UCSD-AML1 (cell line): ENCODE measurements around the gene UBXN11.

ENCODE experiments used
- DNase-seq: peaks from one replicate; lab custom pipeline; 2025; ENCODE audit not compliant: unreplicated experiment; lab: John Stamatoyannopoulos, UW

The UBXN11 gene

DNA sequence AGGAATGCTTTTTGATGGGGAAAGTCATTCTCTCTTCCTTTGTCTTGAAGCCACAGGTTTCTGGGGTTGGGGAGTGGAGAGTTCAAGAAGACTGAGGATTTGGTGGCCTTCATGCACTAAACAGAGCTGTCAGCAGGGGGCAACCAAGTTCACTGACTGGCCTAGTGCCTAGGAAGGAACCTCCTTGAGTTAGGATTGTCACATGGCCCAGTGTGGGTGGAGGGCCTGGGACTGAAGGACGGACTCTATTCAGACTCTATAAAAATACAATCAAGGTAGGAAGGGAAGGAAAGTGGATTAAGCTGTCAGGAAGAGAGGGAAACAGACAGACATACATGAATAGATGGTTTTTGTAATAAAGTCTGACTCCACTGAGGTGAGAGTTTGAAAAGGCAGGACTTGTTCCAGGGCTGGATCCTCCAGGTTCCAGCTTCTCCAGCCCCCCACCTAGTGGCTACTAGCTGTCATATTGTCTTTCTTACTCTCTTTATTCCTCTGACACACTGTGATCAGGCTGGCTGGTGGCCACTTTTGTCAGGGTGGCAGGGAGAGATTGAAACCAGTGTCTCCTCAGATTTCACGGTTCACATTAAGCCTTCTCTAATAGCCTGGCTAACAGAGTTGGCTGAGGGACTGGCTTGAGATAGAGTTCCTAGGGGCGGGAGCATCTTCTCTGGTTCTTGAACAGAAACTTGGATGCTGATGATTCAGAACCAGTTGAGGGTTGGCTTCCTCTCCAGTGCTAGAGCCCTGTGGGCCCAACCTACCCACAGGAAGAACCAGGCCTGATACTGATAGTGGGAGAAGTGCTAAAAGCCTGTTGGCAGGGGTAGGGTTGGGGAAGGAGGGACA is 30.6 kb downstream of the UBXN11 start:
- peak; percentile 82 for DNase-seq

GRCh38 chr1:26274801-26275425 is 31.5 kb downstream of the UBXN11 start:
- peak; percentile 42 for DNase-seq

DNA sequence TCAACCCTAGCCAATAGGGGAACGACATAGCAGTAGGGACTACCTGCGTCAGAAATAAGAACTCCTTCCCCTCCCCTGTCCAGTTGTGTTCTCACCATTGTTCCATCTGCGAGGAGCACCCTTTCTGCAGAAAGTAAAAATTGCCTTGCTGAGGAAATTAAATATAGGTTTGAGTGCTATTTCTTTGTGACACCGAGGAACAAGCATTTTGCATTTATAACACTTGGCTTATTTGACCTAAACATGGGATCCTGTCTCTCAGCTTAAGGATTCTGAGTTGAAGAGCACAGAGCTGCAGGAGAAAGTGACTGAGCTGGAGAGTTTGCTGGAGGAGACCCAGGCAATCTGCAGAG is 37.3 kb downstream of the UBXN11 start:
- no peak for DNase-seq

DNA sequence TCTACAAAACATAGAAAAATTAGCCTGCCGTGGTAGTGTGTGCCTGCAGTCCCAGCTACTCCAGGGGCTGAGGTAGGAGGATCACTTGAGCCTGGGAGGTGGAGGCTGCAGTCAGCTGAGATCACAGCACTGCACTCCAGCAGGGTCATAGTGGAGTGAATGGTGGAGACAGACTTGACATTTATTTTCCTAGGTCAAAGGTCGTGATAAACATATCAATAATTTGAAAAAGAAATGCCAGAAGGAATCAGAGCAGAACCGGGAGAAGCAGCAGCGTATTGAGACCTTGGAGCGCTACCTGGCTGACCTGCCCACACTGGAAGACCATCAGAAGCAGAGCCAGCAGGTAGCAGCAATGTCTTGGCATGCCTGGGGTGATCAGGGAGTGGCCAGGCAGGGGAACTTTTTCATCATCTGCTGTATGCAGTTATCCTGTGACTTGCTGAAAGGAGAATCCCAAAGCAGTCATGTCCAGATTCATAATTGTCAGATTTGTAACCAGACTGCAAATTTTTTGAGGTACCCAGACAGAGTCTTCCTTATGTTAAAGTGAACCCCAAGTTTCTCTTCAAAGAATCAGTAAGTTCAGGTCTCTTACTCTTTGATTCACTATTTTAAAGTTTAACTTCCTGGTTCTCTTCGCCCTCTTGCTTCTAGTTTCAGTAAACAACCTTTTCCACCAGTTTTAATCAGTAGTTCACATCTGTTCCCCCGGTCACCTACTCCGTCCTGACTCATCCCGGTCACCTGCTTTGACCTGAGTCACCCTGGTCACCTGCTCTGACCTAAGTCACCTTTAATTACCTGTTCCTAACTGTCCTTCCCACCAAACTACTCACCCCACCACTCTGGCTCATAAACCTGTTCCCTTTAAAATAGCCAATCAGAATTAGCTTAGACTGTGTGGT is 37.9 kb downstream of the UBXN11 start:
- DNase-seq: no peak

DNA sequence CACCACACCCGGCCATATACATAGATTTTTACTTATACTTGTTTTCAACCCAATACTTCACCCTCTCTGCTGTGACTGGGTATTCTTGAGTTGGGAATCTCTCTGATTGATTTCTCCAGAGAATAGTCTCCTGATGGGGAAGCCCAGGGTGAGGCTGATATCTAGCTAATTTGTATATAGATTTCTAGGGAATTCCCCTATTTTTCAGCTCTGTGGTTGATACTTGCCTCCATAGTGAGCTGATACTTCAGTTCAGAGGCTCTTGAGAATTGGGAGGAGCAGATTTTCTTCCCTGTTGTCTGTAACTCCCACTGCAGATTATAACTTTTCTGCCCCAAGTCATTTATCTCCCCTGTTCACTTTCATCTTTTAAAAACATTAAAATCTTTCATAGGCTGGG is 41.0 kb downstream of the UBXN11 start:
- no peak for DNase-seq

GRCh38 chr1:26263212-26263611 is 43.2 kb downstream of the UBXN11 start:
- DNase-seq: no peak

- DNase-seq: no peak
Measured at GRCh38 chr1:26259578-26259977, 46.9 kb downstream of the UBXN11 start.

DNA sequence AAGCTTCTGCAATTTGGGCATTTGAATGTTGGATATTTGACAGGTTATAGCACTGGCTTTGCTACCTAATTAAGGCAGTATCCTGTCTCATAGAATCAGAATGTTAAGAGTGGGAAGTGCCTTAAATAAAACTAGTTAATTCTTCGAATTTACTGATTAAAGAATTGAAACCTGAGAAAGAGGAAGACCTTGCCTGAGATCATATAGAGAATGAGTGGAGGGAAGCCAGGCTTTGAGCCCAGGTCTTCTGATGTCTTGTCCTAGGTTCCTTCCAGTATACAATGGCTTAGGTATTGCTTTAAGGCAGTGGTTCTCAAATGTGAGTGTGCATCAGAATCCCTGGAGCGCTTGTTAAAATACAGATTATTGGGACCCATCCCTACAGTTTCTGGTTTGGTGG is 47.4 kb downstream of the UBXN11 start:
- no peak for DNase-seq

DNA sequence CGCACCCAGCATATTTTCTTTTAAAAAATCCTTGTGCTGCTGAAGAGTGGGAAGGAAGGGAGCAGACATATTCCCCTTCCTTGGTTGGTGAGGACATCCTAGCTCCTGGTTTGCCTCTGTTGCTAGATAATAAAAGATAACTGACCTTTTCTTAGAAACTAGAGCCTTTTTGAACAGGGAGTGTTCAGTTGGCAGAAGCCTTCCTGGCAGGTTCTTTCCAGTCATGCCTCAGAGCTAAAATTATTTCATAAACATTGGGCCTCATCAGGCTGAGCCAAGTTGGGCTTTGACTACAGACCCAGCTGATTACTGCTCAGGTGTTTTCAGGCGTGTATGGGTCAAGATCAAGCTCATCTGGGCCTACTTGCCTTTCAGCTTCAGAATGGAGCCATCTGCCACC is 49.2 kb downstream of the UBXN11 start:
- no peak for DNase-seq

GRCh38 chr1:26254404-26254803 is 52.0 kb downstream of the UBXN11 start:
- no peak for DNase-seq

DNA sequence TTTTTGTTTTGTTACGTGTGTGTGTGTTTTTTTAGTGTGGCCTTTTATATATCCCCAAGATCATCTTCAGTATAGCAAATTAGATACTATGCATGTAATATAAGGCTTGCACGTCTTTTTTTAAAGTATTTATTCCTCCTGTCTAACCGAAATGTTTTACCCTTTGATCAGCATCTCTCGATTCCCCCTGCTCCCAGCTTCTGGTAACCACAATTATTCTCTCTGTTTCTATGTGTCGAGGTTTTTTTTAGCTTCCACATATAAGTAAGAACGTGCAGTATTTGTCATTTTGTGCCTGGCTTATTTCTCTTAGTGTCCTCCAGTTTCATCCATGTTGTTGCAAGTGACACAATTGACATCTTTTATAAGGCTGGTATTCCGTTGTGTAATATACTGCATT is 53.7 kb downstream of the UBXN11 start:
- DNase-seq: no peak

GRCh38 chr1:26239936-26240335 is 66.5 kb downstream of the UBXN11 start:
- DNase-seq: no peak

- no peak for DNase-seq
Measured at GRCh38 chr1:26237230-26237966, 69.0 kb downstream of the UBXN11 start.

DNA sequence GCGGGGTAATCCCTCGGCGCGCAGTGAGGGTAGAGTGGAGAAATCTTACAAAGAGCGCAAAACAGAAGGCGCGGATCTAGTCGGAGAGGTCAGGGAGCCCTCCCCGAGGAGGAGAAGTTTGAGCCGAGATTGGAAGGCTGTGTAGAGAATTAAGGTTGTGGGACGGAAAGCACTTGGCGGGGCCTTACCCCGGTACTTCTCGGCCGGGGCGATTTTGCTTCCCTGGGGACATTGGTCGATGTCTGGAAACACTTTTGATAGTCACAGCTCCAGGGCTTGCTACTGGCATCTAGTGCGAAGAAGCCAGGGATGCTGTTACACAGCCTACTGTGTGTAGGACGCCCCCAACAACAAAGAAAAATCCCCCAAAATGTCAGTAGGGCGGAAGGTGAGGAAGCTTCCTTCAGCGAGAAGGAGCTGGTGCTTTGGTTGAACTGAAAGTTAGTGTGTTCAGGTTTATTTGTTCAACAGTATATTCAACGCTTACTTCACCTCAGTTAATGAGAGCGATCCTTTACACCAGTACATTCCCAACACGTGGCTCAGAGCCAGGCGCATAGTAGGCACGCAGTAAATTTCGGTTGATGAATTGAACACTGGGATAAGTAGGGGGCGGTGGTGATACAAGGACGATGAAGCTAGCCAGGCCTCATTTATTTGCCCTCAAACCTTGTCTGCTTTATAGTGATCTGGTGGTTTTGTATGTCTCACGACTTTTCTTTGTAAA is 71.6 kb downstream of the UBXN11 start:
- DNase-seq: peak; percentile 45

DNA sequence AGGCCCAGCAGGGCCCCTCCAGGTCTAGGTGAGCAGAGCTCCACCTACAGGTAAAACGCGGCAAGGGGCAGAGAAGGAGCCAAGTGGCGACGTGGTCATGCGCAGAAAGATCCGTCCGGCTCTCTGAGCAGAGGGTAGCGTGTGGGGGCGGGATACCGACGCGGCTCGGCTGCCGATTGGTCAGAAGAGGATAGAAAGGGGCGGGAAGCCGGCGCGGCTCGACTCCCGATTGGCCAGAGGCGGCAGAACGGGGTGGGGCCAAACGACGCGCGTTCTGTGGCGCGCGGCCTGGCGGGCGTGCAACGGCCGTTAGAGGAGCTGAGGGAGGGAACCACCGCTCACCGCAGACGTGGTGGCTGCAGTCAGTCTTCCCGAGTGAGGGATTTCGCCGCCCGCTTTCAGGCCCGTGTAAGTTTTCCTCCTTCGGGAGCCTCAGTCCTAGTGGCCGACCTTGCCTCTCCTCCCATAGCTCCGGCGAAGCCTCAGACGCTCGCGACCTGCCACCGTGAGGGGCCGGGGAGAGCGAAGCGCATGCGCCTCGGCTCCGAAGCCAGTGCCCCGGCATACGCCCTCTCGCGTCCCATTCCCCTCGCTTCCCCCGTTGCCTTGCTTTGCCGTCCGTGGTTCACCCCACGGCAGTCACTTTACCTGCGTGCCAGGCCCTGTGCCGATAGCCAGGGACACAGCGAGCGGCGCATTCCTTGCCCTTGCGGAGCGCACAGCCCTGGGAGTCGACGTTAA is 72.4 kb downstream of the UBXN11 start, which contains the start of gene CEP85:
CEP85 (plus strand) TSS at position 298 of the 741 bp plus-strand sequence. CDS start 5,584 bp downstream, outside the sequence.
- DNase-seq: peak; percentile 98
